NB4 (cell line): ENCODE data around the gene ING4.

Experiments used
- CTCF ChIP-seq: IDR thresholded peaks from one replicate; pipeline ENCODE4 v1.5.1; 2012; ENCODE audit warnings: low read depth, low read length
- POLR2A ChIP-seq: IDR thresholded peaks from 2 replicates; pipeline ENCODE4 v1.6.1; 2011; ENCODE audit warnings: mild to moderate bottlenecking; ENCODE audit not compliant: insufficient read length; ENCODE audit errors: extremely low read depth

GRCh38 chr12:6644903-6645302 is 18.0 kb downstream of the ING4 start:
- TF ChIP-seq POLR2A, result no peak
- TF ChIP-seq CTCF, result no peak
